ENCODE measurements around the gene BCL11B.

Gene BCL11B

GRCh38 chr14:99255621-99256482 is 16.1 kb downstream of the BCL11B start:
- H3K27me3 ChIP-seq (ENCODE audit: control insufficient read depth in 5 of 5, insufficient read depth in 4 of 5, low read length in 5 of 5) = peaks cover 0 to 34% (median 32%) of the 10 kb centered on the region in 5 donors
- H3K4me3 ChIP-seq (ENCODE audit: low read depth in 1 of 5, low read length in 5 of 5) = no peak overlapping the region
- peaks cover 0 to 18% (median 9%) of the 10 kb centered on the region in 5 donors for H3K4me1 ChIP-seq (ENCODE audit: control insufficient read depth in 5 of 5, insufficient read depth in 5 of 5, low read length in 5 of 5)

DNA sequence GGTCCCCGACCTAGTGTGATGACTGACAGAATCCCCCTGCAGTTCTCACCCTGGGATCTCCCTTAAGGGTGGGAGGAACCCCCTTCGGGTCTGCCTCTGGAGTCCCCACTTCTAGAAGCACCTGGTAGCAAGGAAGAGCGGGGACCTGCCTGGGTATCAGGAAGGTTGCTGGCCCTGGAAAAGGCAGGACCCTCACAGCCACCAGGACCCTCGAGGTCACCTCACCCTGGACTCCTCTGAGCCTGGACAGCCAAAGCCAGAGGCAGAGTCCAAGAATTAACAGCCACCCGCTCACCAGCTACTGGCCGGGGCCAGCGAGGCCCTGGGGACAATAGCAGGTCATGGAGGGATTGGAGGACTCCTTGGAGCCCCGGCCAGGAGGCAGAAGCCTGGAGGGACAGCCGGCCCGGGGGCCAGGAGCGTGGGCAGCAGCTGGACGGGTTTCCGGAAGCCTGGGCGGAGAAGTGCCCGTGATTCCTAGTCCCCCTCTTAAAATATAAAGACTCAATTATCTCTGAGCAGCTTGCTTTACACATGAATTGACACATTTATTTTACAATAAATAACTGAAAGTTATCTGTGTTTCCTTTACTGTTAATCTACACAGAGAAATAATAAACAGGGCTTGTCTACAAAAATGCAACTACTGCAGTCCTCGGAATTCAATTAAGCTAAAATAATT is 17.5 kb downstream of the BCL11B start:
- no peak overlapping the region for H3K9ac ChIP-seq (ENCODE audit: low read length in 5 of 5)
- H3K36me3 ChIP-seq (ENCODE audit: control insufficient read depth in 5 of 5, insufficient read depth in 5 of 5, low read length in 5 of 5) = no peaks in the 10 kb centered on the region
- peaks cover 0 to 18% (median 9%) of the 10 kb centered on the region in 5 donors for H3K4me1 ChIP-seq (ENCODE audit: control insufficient read depth in 5 of 5, insufficient read depth in 5 of 5, low read length in 5 of 5)
- H3K27ac ChIP-seq (ENCODE audit: low read depth, low read length) = no peak overlapping the region
- H3K27me3 ChIP-seq (ENCODE audit: control insufficient read depth in 5 of 5, insufficient read depth in 4 of 5, low read length in 5 of 5) = peaks cover 0 to 34% (median 32%) of the 10 kb centered on the region in 5 donors
- H3K9me3 ChIP-seq (ENCODE audit: control insufficient read depth in 5 of 5, low read length in 5 of 5) = no peaks in the 10 kb centered on the region
- H3K4me3 ChIP-seq (ENCODE audit: low read depth in 1 of 5, low read length in 5 of 5) = no peak overlapping the region

More at GRCh38 chr14:99255621-99256482, 16.1 kb downstream of the BCL11B start:
- no peaks in the 10 kb centered on the region for H3K36me3 ChIP-seq (ENCODE audit: control insufficient read depth in 5 of 5, insufficient read depth in 5 of 5, low read length in 5 of 5)
- no peaks in the 10 kb centered on the region for H3K9me3 ChIP-seq (ENCODE audit: control insufficient read depth in 5 of 5, low read length in 5 of 5)
- no peak overlapping the region for H3K27ac ChIP-seq (ENCODE audit: low read depth, low read length)
- H3K9ac ChIP-seq (ENCODE audit: low read length in 5 of 5) = no peak overlapping the region

DNA sequence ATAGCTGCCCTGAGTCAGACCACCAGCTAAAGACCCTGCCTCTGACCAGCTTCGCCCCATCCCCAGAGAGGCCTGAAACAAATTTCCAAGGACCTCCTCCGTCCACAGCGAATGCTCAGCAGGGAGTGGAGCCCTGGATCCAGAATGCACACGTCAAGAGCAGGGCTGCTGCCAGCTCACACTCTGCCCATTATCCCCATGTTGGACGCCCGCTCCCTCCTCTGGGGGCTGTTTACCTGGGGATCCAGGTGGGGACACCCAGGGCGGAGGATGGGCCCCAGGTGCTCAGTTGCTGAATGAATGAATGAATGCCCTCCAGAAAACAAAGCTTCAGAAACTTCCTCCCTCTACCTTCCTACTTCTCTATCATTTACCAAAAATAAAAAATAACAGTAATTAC is 18.1 kb downstream of the BCL11B start:
- H3K27me3 ChIP-seq (ENCODE audit: control insufficient read depth in 5 of 5, insufficient read depth in 4 of 5, low read length in 5 of 5) = peaks cover 0 to 37% (median 33%) of the 10 kb centered on the region in 5 donors
- no peak overlapping the region for H3K27ac ChIP-seq (ENCODE audit: low read depth, low read length)
- peaks cover 0 to 14% (median 9%) of the 10 kb centered on the region in 5 donors for H3K4me1 ChIP-seq (ENCODE audit: control insufficient read depth in 5 of 5, insufficient read depth in 5 of 5, low read length in 5 of 5)
- H3K9ac ChIP-seq (ENCODE audit: low read length in 5 of 5) = no peak overlapping the region
- no peaks in the 10 kb centered on the region for H3K9me3 ChIP-seq (ENCODE audit: control insufficient read depth in 5 of 5, low read length in 5 of 5)
- no peaks in the 10 kb centered on the region for H3K36me3 ChIP-seq (ENCODE audit: control insufficient read depth in 5 of 5, insufficient read depth in 5 of 5, low read length in 5 of 5)
- H3K4me3 ChIP-seq (ENCODE audit: low read depth in 1 of 5, low read length in 5 of 5) = no peak overlapping the region

DNA sequence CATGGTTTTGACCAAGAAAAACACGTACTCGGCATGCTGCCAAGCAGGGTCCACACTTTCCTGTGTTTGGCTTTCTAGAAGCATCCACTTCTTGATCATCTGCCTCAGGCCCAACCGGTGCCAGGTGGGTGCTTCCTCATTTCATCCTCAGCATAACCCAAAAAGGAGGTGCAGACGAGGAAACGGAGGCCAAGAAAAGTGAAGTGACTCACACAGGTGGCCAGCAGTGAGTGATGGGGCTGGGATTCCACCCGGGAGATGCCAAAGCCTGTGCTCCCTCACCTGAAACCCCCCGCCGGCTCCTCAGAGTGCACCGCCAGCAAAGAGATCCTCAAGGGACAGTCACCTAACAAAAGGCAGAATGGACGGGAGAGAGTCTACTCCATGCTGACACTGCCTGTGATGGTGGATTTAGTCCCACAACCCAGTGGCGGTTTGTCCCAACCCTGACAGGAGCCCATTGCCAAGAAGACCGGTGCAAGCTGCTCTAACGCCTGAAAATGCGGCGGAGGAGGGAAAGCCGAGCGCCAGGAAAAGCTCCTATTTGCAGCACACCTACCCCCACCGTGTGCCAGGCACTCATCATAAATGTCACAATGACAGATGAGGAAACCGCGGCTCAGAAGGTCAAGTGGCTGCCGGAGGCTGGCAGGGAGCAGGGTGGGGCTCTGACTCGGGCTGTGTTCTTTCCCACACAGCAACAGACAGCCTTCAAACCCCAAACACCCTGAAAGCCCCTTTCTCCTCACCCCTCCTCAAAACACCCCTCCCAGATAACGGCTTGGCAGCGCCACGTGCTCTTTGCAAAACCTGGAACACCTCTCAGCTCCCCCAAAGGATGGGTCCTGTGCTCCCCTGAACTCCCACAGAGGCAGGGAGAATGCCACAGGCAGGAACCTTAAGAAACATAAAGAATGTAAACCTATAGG is 18.8 kb downstream of the BCL11B start:
- H3K4me1 ChIP-seq (ENCODE audit: control insufficient read depth in 5 of 5, insufficient read depth in 5 of 5, low read length in 5 of 5) = peaks cover 0 to 7% (median 5%) of the 10 kb centered on the region in 5 donors
- H3K9ac ChIP-seq (ENCODE audit: low read length in 5 of 5) = no peak overlapping the region
- no peaks in the 10 kb centered on the region for H3K9me3 ChIP-seq (ENCODE audit: control insufficient read depth in 5 of 5, low read length in 5 of 5)
- no peaks in the 10 kb centered on the region for H3K36me3 ChIP-seq (ENCODE audit: control insufficient read depth in 5 of 5, insufficient read depth in 5 of 5, low read length in 5 of 5)
- H3K27me3 ChIP-seq (ENCODE audit: control insufficient read depth in 5 of 5, insufficient read depth in 4 of 5, low read length in 5 of 5) = peaks cover 3 to 43% (median 38%) of the 10 kb centered on the region in 5 donors
- H3K4me3 ChIP-seq (ENCODE audit: low read depth in 1 of 5, low read length in 5 of 5) = no peak overlapping the region
- no peak overlapping the region for H3K27ac ChIP-seq (ENCODE audit: low read depth, low read length)

DNA sequence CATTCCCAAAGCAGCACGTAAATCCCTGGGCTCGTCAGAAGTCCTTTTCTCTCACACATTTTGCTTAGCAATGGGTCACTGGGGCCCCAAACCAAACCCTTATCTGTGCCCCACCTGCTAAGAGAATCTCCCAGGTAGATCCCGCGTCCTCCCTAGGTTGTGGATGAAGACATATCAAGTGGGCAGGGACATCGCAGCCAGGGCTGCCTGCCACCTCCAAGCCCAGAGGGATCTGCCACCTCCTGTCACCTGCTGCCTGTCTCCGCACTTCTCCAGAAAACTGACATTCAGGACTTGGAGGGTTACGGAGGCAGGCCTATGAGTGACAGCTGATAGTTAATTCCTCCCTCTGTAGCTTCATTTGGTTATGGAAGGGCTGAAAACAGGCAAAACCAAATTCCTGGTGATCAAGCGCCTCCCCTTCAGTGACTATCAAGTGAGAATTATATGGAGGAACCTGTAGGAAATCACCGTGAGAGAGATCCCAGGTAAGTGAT is 19.5 kb downstream of the BCL11B start:
- Histone ChIP-seq H3K4me1 (ENCODE audit: control insufficient read depth in 5 of 5, insufficient read depth in 5 of 5, low read length in 5 of 5) (no peaks in the 10 kb centered on the region), H3K9me3 (ENCODE audit: control insufficient read depth in 5 of 5, low read length in 5 of 5) (no peaks in the 10 kb centered on the region), H3K27ac (ENCODE audit: low read depth, low read length) (no peak overlapping the region), H3K27me3 (ENCODE audit: control insufficient read depth in 5 of 5, insufficient read depth in 4 of 5, low read length in 5 of 5) (peaks cover 9 to 43% (median 41%) of the 10 kb centered on the region in 5 donors), H3K36me3 (ENCODE audit: control insufficient read depth in 5 of 5, insufficient read depth in 5 of 5, low read length in 5 of 5) (no peaks in the 10 kb centered on the region), H3K9ac (ENCODE audit: low read length in 5 of 5) (no peak overlapping the region), H3K4me3 (ENCODE audit: low read depth in 1 of 5, low read length in 5 of 5) (no peak overlapping the region)

DNA sequence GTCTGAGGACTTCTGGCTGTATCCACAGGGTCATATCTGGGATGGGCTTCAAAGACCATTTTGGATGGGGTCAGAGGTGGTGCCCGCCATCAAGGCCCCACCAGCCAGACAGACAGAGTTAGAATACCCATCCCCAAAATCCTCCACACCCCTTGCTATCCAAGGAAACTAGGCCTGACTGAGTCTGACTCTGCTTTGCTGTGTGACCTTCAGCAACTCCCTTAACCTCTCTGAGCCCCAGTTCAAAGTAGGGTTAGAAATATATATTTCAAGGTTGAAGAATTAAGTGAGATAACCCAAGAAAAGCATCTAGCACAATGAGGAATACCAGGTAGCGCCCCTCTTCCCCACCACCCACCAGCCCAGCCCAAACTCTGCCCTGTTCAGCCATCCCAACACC is 20.3 kb downstream of the BCL11B start:
- peaks cover 9 to 48% (median 45%) of the 10 kb centered on the region in 5 donors for H3K27me3 ChIP-seq (ENCODE audit: control insufficient read depth in 5 of 5, insufficient read depth in 4 of 5, low read length in 5 of 5)
- no peak overlapping the region for H3K4me3 ChIP-seq (ENCODE audit: low read depth in 1 of 5, low read length in 5 of 5)
- H3K4me1 ChIP-seq (ENCODE audit: control insufficient read depth in 5 of 5, insufficient read depth in 5 of 5, low read length in 5 of 5) = peaks cover 0 to 3% (median 1%) of the 10 kb centered on the region in 5 donors

GRCh38 chr14:99250636-99251208 is 21.3 kb downstream of the BCL11B start:
- H3K9me3 ChIP-seq (ENCODE audit: control insufficient read depth in 5 of 5, low read length in 5 of 5) = no peaks in the 10 kb centered on the region
- H3K4me1 ChIP-seq (ENCODE audit: control insufficient read depth in 5 of 5, insufficient read depth in 5 of 5, low read length in 5 of 5) = peaks cover 0 to 11% (median 7%) of the 10 kb centered on the region in 5 donors
- no peaks in the 10 kb centered on the region for H3K36me3 ChIP-seq (ENCODE audit: control insufficient read depth in 5 of 5, insufficient read depth in 5 of 5, low read length in 5 of 5)
- H3K9ac ChIP-seq (ENCODE audit: low read length in 5 of 5) = no peak overlapping the region
- H3K4me3 ChIP-seq (ENCODE audit: low read depth in 1 of 5, low read length in 5 of 5) = no peak overlapping the region
- H3K27me3 ChIP-seq (ENCODE audit: control insufficient read depth in 5 of 5, insufficient read depth in 4 of 5, low read length in 5 of 5) = peaks cover 9 to 49% (median 48%) of the 10 kb centered on the region in 5 donors
- no peak overlapping the region for H3K27ac ChIP-seq (ENCODE audit: low read depth, low read length)

More for the DNA sequence above, 20.3 kb downstream of the BCL11B start:
- no peaks in the 10 kb centered on the region for H3K36me3 ChIP-seq (ENCODE audit: control insufficient read depth in 5 of 5, insufficient read depth in 5 of 5, low read length in 5 of 5)
- no peaks in the 10 kb centered on the region for H3K9me3 ChIP-seq (ENCODE audit: control insufficient read depth in 5 of 5, low read length in 5 of 5)
- no peak overlapping the region for H3K9ac ChIP-seq (ENCODE audit: low read length in 5 of 5)
- no peak overlapping the region for H3K27ac ChIP-seq (ENCODE audit: low read depth, low read length)

- Histone ChIP-seq H3K36me3 (ENCODE audit: control insufficient read depth in 5 of 5, insufficient read depth in 5 of 5, low read length in 5 of 5) (no peaks in the 10 kb centered on the region), H3K4me3 (ENCODE audit: low read depth in 1 of 5, low read length in 5 of 5) (no peak overlapping the region), H3K4me1 (ENCODE audit: control insufficient read depth in 5 of 5, insufficient read depth in 5 of 5, low read length in 5 of 5) (peaks cover 0 to 11% (median 7%) of the 10 kb centered on the region in 5 donors), H3K9ac (ENCODE audit: low read length in 5 of 5) (no peak overlapping the region), H3K27me3 (ENCODE audit: control insufficient read depth in 5 of 5, insufficient read depth in 4 of 5, low read length in 5 of 5) (peaks cover 9 to 58% (median 51%) of the 10 kb centered on the region in 5 donors), H3K27ac (ENCODE audit: low read depth, low read length) (no peak overlapping the region), H3K9me3 (ENCODE audit: control insufficient read depth in 5 of 5, low read length in 5 of 5) (no peaks in the 10 kb centered on the region)
Observed at GRCh38 chr14:99249389-99249788, 22.6 kb downstream of the BCL11B start.

DNA sequence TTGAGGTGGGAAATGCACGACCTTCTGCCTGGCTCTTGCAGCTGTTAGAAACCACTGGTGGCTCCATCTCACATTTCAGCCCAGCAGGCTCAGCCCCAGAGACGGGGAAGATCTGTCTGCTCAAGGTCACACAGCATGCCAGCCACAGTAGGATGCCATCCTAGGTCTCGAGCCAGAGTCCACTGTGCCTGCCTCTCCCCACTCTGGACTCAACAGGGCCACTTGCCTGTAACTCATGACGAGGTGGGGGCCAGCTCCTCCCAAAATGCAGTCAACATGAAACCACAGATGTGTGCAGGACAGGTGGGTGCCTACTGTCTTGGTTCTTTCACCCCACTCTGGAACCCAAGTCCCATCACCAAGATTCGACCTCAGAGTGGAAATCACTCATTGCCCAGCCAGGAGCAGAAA is 23.2 kb downstream of the BCL11B start:
- no peaks in the 10 kb centered on the region for H3K9me3 ChIP-seq (ENCODE audit: control insufficient read depth in 5 of 5, low read length in 5 of 5)
- no peak overlapping the region for H3K9ac ChIP-seq (ENCODE audit: low read length in 5 of 5)
- H3K4me3 ChIP-seq (ENCODE audit: low read depth in 1 of 5, low read length in 5 of 5) = no peak overlapping the region
- H3K36me3 ChIP-seq (ENCODE audit: control insufficient read depth in 5 of 5, insufficient read depth in 5 of 5, low read length in 5 of 5) = no peaks in the 10 kb centered on the region
- peaks cover 0 to 11% (median 7%) of the 10 kb centered on the region in 5 donors for H3K4me1 ChIP-seq (ENCODE audit: control insufficient read depth in 5 of 5, insufficient read depth in 5 of 5, low read length in 5 of 5)
- H3K27me3 ChIP-seq (ENCODE audit: control insufficient read depth in 5 of 5, insufficient read depth in 4 of 5, low read length in 5 of 5) = peaks cover 9 to 64% (median 50%) of the 10 kb centered on the region in 5 donors
- no peak overlapping the region for H3K27ac ChIP-seq (ENCODE audit: low read depth, low read length)

Measured in subcutaneous abdominal adipose tissue (tissue), 5 donors.